Measurements from ENCODE around the gene NID1. TPM values are rescaled to one million over a fixed set of nuclear protein-coding genes. Genes with fewer than 3 reads are reported as not detected.

The NID1 gene
- total RNA-seq, 2 experiments from 2014 or later = not detected

DNA sequence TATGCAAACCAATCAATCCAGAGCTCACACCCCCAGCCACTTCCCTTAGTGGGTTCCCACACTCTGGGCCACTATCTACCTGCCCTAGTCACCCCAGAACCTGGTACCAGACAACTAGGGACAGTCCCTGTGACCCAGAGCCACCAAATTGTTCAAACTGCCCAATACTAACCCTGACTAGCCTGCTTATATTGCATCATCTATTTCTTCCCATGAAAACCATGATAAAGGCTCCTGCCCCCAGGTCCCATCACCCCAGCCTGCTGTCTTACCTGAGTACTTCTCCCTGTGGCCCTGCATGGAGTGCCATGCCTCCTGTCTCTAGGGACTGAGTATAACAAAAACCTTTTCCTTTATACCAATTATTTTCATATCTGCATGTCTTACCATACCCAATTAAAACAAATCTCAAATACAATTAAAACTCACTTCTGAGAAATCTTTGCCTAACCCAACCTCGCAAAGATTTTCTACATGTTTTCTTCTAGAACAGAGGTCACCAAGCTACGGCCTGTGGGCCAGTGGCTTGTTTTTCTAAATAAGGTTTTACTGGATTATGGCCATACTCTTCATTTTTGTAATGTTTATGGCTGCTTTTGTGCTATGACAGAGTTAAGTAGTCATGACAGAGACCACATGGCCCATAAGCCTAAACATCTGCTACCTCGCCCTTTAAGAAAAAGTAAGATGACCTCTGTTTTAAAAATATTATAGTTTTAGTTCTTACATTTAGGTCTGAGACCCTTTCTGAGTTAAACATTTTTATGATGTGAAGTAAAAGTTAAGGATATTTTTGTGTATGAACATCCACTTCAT, 31.0 kb upstream of the NID1 start:
- Histone ChIP-seq H2AFZ (ENCODE audit: low read length) (no peak overlapping the region), H4K20me1 (ENCODE audit: insufficient read depth, low read length) (no peaks in the 10 kb centered on the region), H3K4me2 (ENCODE audit: low read length) (no peak overlapping the region), H3K27ac (ENCODE audit: low read depth, low read length, poor library complexity, severe bottlenecking) (no peak overlapping the region), H3K4me1 (ENCODE audit: insufficient read depth, low read length, poor library complexity, severe bottlenecking) (no peaks in the 10 kb centered on the region), H3K79me2 (ENCODE audit: insufficient read depth, low read depth, low read length) (no peaks in the 10 kb centered on the region), H3K4me3 (ENCODE audit: low read depth, low read length, poor library complexity, severe bottlenecking) (no peak overlapping the region), H3K9me3 (ENCODE audit: low read length) (no peaks in the 10 kb centered on the region), H3K9me2 (ENCODE audit: insufficient read depth, low read length) (no peaks in the 10 kb centered on the region), H3K36me3 (ENCODE audit: insufficient read depth, low read length) (no peaks in the 10 kb centered on the region)
- POLR2A ChIA-PET = no interaction called here
- no peak for DNase-seq (ENCODE audit: low spot score)
- intact Hi-C loops (cut with micrococcal nuclease; ENCODE audit: unreplicated experiment) = no loop called here
- CTCF ChIA-PET (ENCODE audit: unreplicated experiment) = no interaction called here
- TF ChIP-seq CTCF (conservative IDR thresholded peaks at IDR 0.05; ENCODE audit: low read length) = no peak
- TF ChIP-seq EZH2phosphoT487 (IDR thresholded peaks at IDR 0.05; ENCODE audit: borderline replicate concordance, low read depth, low read length) = no peak
- no TSS peak for BruUV-seq (replicated peaks)

DNA sequence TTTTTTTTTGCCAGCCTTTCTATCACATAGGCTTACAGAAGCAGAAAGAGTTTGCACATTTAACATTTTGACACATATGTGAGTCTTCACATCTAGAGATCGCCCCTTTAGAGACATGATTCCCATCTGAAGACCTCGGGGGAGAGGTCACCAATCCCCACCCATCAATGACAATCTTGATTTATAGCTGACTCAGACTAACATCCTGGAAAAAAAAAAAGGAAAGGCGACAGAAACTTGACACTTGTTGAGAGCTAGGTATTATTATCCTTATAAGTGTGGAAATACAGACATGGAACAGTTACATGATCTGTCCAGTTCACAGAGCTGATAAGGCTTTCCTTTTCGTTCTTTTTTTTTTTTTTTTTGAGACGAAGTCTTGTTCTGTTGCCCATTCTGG, 28.0 kb upstream of the NID1 start:
- TF ChIP-seq CTCF (conservative IDR thresholded peaks at IDR 0.05; ENCODE audit: low read length) = no peak
- no peak for TF ChIP-seq EZH2phosphoT487 (IDR thresholded peaks at IDR 0.05; ENCODE audit: borderline replicate concordance, low read depth, low read length)
- CTCF ChIA-PET (ENCODE audit: unreplicated experiment) = no interaction called here
- POLR2A ChIA-PET = interaction anchor here (0.7 to 1.1 kb wide), 3 partner anchors 25 to 432 kb away, joined by 3 to 4 read pairs (median 4); no protein-coding TSS in a partner anchor
- no peak overlapping the region for H3K4me3 ChIP-seq (ENCODE audit: low read depth, low read length, poor library complexity, severe bottlenecking)
- H3K36me3 ChIP-seq (ENCODE audit: insufficient read depth, low read length) = no peaks in the 10 kb centered on the region
- no peak overlapping the region for H3K4me2 ChIP-seq (ENCODE audit: low read length)
- H4K20me1 ChIP-seq (ENCODE audit: insufficient read depth, low read length) = no peaks in the 10 kb centered on the region
- DNase-seq (ENCODE audit: low spot score) = no peak
- H3K4me1 ChIP-seq (ENCODE audit: insufficient read depth, low read length, poor library complexity, severe bottlenecking) = no peaks in the 10 kb centered on the region
- intact Hi-C loops (cut with micrococcal nuclease; ENCODE audit: unreplicated experiment) = no loop called here
- no peaks in the 10 kb centered on the region for H3K9me3 ChIP-seq (ENCODE audit: low read length)
- BruUV-seq (replicated peaks) = no TSS peak
- H3K27ac ChIP-seq (ENCODE audit: low read depth, low read length, poor library complexity, severe bottlenecking) = no peak overlapping the region
- no peaks in the 10 kb centered on the region for H3K79me2 ChIP-seq (ENCODE audit: insufficient read depth, low read depth, low read length)
- H3K9me2 ChIP-seq (ENCODE audit: insufficient read depth, low read length) = no peaks in the 10 kb centered on the region
- no peak overlapping the region for H2AFZ ChIP-seq (ENCODE audit: low read length)

DNA sequence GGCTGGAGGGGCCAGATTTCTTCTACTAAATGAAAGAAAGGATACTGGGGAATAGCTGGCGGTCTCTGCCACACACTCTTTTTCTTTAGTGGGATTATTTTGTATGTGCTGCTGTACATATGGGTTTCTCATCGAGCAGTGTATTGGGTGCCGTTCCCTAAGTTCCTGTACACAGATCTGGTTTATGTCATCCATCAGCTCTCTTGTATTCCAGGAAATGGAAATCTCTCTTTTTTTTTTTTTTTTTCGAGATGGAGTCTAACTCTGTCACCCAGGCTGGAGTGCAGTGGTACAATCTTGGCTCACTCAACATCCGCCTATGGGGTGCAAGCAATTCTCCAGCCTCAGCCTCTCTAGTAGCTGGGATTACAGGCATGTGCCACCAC, 27.0 kb upstream of the NID1 start:
- Histone ChIP-seq H3K4me2 (ENCODE audit: low read length) (no peak overlapping the region), H3K36me3 (ENCODE audit: insufficient read depth, low read length) (no peaks in the 10 kb centered on the region), H3K9me3 (ENCODE audit: low read length) (no peaks in the 10 kb centered on the region), H2AFZ (ENCODE audit: low read length) (no peak overlapping the region), H4K20me1 (ENCODE audit: insufficient read depth, low read length) (no peaks in the 10 kb centered on the region), H3K4me3 (ENCODE audit: low read depth, low read length, poor library complexity, severe bottlenecking) (no peak overlapping the region), H3K4me1 (ENCODE audit: insufficient read depth, low read length, poor library complexity, severe bottlenecking) (no peaks in the 10 kb centered on the region), H3K27ac (ENCODE audit: low read depth, low read length, poor library complexity, severe bottlenecking) (no peak overlapping the region), H3K9me2 (ENCODE audit: insufficient read depth, low read length) (no peaks in the 10 kb centered on the region), H3K79me2 (ENCODE audit: insufficient read depth, low read depth, low read length) (no peaks in the 10 kb centered on the region)
- no peak for DNase-seq (ENCODE audit: low spot score)
- intact Hi-C loops (cut with micrococcal nuclease; ENCODE audit: unreplicated experiment) = no loop called here
- ChIA-PET POLR2A (interaction anchor here (0.7 kb wide), 1 partner anchor 573 kb away, joined by 3 read pairs; no protein-coding TSS in a partner anchor), CTCF (ENCODE audit: unreplicated experiment) (interaction anchor here (0.6 kb wide), 1 partner anchor 1669 kb away, joined by 4 read pairs; no protein-coding TSS in a partner anchor)
- no peak for TF ChIP-seq EZH2phosphoT487 (IDR thresholded peaks at IDR 0.05; ENCODE audit: borderline replicate concordance, low read depth, low read length)
- no peak for TF ChIP-seq CTCF (conservative IDR thresholded peaks at IDR 0.05; ENCODE audit: low read length)
- BruUV-seq (replicated peaks) = no TSS peak

All from OCI-LY7 (cell line).